Uterus (tissue), 4 donors: ENCODE measurements around the gene RNF208. TPM values are rescaled to one million over a fixed set of nuclear protein-coding genes. Genes with fewer than 3 reads are reported as not detected.

Experiments used
- DNase-seq, 2 donors: peaks; one replicate each; pipeline ENCODE4 v3.0.0-alpha.2; 2019 to 2020
- H3K27ac ChIP-seq, 2 donors: fragments of 200-600 bp; sonication (generic); 1 replicate in 1 of 2; 2 replicates in 1 of 2; pipeline ENCODE4 v1.5.1; 2016 to 2018
- H3K27me3 ChIP-seq, 2 donors: fragments of 200-600 bp; sonication (generic); one replicate each; pipeline ENCODE4 v1.5.1; 2018 to 2019; ENCODE audit warnings: control low read depth in 1 of 2
- H3K36me3 ChIP-seq, 2 donors: fragments of 200-600 bp; sonication (generic); one replicate each; pipeline ENCODE4 v1.5.1; 2019; ENCODE audit warnings: control low read depth in 1 of 2
- H3K4me1 ChIP-seq, 2 donors: fragments of 200-600 bp; sonication (generic); one replicate each; pipeline ENCODE4 v1.5.1; 2018 to 2019; ENCODE audit warnings: control low read depth in 1 of 2
- H3K4me3 ChIP-seq, 2 donors: fragments of 200-600 bp; sonication (generic); 1 replicate in 1 of 2; 2 replicates in 1 of 2; pipeline ENCODE4 v1.5.1; 2018 to 2019; ENCODE audit warnings: mild to moderate bottlenecking in 1 of 2
- H3K9me3 ChIP-seq, 2 donors: fragments of 200-600 bp; sonication (generic); one replicate each; pipeline ENCODE4 v1.5.1; 2019; ENCODE audit warnings: control low read depth in 1 of 2
- POLR2A ChIP-seq, 2 donors: fragments of 450-650 bp; IDR thresholded peaks; one replicate each; pipeline ENCODE4 v1.6.1; 2016; ENCODE audit warnings: antibody characterized with exemption in 2 of 2, mild to moderate bottlenecking in 1 of 2, moderate library complexity in 1 of 2
- intact Hi-C: fragments of 100-400 bp; cut with DNase I; formaldehyde crosslinking; loops from one replicate; pipeline ENCODE4 v1.15.1; 2023; ENCODE audit warnings: low total_unique reads
- total RNA-seq, 4 donors: library from RNA; depleted of rRNA in 3 of 4; stranded (reverse); fragments of >200 nt in 3 of 4; gene quantifications; one replicate each; pipeline versions ENCODE4 v1.1.0 to v1.2.4, GENCODE V29; 2014 to 2023
- TF ChIP-seq, protein P1 (sequence below), 4 experiments: fragments of 200-600 bp in 2 of 4; fragments of 450-650 bp in 2 of 4; sonication (generic) in 2 of 4; IDR thresholded peaks; one replicate each; pipeline ENCODE4 v1.5.1; 2016 to 2019; ENCODE audit warnings: antibody characterized with exemption in 4 of 4, mild to moderate bottlenecking in 2 of 4, moderate library complexity in 1 of 4
- donor health status: DM: yes; HTN: yes; CAD: no.

The RNF208 gene
- total RNA-seq, 4 donors from 2014 or later, result 3.7 TPM; not detected in 3

DNA sequence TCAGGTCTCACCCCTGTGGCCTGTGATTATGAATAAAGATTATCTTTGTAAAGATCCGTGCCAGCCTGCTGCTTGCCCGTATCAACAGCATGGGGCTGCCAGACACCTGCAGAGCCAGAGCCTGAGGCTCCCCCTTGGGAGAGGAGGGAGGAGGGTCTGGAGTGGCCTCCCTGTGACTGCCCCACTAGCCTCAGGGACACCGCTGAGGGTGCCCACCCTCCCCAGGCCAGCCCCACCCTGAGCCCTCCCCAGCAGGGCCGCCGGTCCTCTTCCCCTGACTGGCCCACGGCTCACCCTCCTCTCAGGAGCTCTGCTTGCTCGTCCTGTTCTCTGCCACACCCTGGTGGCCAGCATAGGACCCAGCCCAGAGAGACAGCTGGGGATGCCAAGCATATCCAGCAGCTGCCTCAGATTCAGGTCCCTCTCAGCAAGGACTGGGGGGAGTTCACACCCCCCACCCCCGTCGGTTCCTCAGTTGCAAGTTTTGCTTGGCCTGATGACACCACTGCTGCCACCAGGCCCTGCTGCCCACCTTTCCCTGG is 31.7 kb downstream of the RNF208 start:
- no peak for DNase-seq
- intact Hi-C loops, result no loop called here
- Histone ChIP-seq H3K4me1 (peaks cover 14 to 24% of the 10 kb centered on the region in 2 donors), H3K4me3 (no peak overlapping the region), H3K36me3 (no peaks in the 10 kb centered on the region), H3K9me3 (no peaks in the 10 kb centered on the region), H3K27ac (no peak overlapping the region), H3K27me3 (no peaks in the 10 kb centered on the region)
- TF ChIP-seq, protein P1, sequence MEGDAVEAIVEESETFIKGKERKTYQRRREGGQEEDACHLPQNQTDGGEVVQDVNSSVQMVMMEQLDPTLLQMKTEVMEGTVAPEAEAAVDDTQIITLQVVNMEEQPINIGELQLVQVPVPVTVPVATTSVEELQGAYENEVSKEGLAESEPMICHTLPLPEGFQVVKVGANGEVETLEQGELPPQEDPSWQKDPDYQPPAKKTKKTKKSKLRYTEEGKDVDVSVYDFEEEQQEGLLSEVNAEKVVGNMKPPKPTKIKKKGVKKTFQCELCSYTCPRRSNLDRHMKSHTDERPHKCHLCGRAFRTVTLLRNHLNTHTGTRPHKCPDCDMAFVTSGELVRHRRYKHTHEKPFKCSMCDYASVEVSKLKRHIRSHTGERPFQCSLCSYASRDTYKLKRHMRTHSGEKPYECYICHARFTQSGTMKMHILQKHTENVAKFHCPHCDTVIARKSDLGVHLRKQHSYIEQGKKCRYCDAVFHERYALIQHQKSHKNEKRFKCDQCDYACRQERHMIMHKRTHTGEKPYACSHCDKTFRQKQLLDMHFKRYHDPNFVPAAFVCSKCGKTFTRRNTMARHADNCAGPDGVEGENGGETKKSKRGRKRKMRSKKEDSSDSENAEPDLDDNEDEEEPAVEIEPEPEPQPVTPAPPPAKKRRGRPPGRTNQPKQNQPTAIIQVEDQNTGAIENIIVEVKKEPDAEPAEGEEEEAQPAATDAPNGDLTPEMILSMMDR (IDR thresholded peaks at IDR 0.05), result no peak
- TF ChIP-seq POLR2A (IDR thresholded peaks at IDR 0.05), result no peak

DNA sequence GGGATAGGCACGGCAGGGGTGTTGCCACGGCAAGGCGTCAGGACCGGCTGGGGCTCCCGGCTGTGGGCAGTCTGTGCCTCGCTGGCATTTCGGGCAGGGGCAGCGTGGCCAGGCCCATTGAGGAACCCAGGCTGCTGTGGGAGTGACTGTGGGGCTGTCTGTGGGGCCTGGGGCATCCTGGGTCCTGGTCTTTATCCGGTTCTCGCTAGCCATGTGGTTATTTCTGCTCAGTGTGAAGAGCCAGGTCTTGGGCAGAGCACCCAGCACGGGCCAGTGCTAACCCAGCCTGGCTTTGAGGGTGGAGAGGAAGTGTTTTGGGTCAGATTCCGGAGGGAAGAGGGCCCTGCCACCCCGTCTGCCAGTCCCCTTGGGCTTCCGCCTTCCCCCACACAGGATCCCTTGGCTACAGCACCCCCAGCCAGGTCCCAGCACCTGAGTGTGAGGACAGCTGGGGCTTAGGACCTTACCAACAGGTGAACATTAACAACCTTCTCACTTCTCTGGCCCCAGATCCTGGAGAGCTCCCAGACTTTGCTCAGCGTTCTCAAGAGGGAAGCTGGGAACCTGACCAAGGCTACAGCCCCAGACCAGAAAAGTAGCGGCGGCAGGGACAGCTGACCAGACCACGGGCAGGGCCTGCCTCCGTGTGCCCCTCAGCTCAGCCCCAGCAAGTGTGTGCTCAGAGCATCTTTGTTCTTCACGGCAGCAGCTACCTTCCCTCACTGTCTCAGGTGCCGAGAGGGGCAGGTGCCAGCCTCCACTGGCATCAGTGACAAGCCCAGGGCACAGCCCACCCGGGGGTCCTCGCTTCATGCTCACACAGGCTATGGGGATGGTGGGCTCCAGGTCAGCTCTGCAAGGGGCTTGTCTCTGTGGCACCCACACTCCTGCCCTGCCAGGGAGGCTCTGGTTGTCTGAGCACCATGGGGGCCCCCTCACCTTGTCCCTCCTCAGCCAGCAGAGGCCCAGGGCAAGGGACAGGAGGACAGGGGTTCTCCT is 32.4 kb downstream of the RNF208 start:
- Histone ChIP-seq H3K4me3 (peak overlapping the region; percentile 79 to 92), H3K36me3 (no peaks in the 10 kb centered on the region), H3K27me3 (no peaks in the 10 kb centered on the region), H3K27ac (peak overlapping the region; percentile 83 to 95), H3K4me1 (peaks cover 14 to 24% of the 10 kb centered on the region in 2 donors), H3K9me3 (no peaks in the 10 kb centered on the region)
- DNase-seq, result no peak
- intact Hi-C loops, result no loop called here
- TF ChIP-seq, protein P1 (IDR thresholded peaks at IDR 0.05), result peak in 1 of 4 experiments; percentile 1
- no peak for TF ChIP-seq POLR2A (IDR thresholded peaks at IDR 0.05)

DNA sequence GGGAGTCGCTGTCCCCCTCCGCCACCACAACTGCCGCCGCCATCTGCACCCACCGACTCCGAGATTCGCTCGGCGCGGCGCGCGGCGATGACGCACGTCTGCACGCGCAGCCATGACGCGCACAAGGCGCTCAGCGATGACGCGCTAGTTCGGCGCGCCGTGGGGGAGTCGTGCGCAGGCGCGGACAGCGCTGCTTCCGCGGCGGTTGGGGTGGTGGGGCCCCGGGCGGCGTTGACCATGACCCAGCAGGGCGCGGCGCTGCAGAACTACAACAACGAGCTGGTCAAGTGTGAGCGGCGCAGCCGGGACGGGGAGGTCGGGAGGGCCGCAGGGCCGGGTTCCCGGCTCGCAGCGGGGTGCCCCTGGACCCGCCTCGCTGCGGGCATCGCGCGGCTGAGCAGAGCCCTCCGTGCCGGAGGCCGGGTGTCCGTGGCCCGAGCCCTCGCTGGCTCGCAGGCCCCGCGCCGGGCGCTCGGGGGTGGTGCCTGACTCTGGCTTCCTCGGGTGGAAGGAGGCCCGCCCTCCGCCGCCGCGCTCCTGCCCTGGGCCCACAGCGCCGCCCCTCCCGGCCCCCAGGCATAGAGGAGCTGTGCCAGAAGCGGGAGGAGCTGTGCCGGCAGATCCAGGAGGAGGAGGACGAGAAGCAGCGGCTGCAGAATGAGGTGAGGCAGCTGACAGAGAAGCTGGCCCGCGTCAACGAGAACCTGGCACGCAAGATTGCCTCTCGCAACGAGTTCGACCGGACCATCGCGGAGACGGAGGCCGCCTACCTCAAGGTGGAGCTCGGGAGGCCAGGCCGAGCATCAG is 33.3 kb downstream of the RNF208 start, which contains the start of the genes ANAPC2 and SSNA1:
Gene ANAPC2, minus strand, starts transcription at position 71 of the 807 bp plus-strand sequence. Its CDS starts 28 bp downstream, at position 43.
Gene SSNA1, plus strand, starts transcription at position 187 of the 807 bp plus-strand sequence. Its CDS starts 51 bp downstream, at position 238.
- Histone ChIP-seq H3K36me3 (no peaks in the 10 kb centered on the region), H3K4me1 (peaks cover 14 to 24% of the 10 kb centered on the region in 2 donors)
- intact Hi-C loops, result no loop called here

DNA sequence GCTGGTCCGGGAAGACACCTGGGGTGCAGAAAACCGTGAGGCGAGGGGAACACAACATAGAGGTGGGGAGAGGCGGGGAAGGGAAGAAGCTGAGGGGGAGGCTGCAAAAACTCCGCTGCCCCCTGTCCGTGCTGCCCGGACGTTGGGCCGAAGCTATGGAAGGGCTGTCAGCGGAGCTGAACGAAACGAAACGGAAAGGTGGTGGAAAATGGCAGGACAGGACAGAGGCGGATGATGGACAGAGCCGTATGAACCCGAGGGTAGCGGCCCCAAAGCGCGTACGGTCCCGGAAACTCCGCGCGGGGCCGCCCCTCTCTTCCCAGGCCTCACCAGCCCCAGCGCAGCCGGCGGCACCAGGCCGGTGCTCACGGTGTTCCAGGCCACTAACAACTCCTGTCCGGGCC is 34.0 kb downstream of the RNF208 start:
- H3K4me3 ChIP-seq, result peak overlapping the region; percentile 79 to 92
- intact Hi-C loops, result no loop called here
- DNase-seq, result no peak
- no peaks in the 10 kb centered on the region for H3K9me3 ChIP-seq
- H3K36me3 ChIP-seq, result no peaks in the 10 kb centered on the region
- H3K4me1 ChIP-seq, result peaks cover 14 to 24% of the 10 kb centered on the region in 2 donors
- no peaks in the 10 kb centered on the region for H3K27me3 ChIP-seq
- H3K27ac ChIP-seq, result peak overlapping the region; percentile 83 to 95
- TF ChIP-seq, protein P1 (IDR thresholded peaks at IDR 0.05), result no peak
- TF ChIP-seq POLR2A (IDR thresholded peaks at IDR 0.05), result no peak

More for the DNA sequence above, 33.3 kb downstream of the RNF208 start, which contains the start of the genes ANAPC2 and SSNA1:
- H3K27ac ChIP-seq, result peak within 1 kb of the TSS; percentile 83 to 95
- H3K9me3 ChIP-seq, result no peaks in the 10 kb centered on the region
- H3K4me3 ChIP-seq, result peak within 1 kb of the TSS; percentile 79 to 92
- no peaks in the 10 kb centered on the region for H3K27me3 ChIP-seq
- peak; percentile 88 to 94 for DNase-seq
- TF ChIP-seq POLR2A (IDR thresholded peaks at IDR 0.05), result peak; percentile 72 to 89
- TF ChIP-seq, protein P1 (IDR thresholded peaks at IDR 0.05), result peak in 3 of 4 experiments; percentile 1 to 67 (median 33)
